Glutamatergic neuron (in vitro differentiated cells): ENCODE data around the gene SYT1. TPM values are rescaled to one million over a fixed set of nuclear protein-coding genes. Genes with fewer than 3 reads are reported as not detected.
A peak's percentile ranks its signal among the peaks of the same experiment; 100 is the strongest.

ENCODE experiments used
- DNase-seq: peaks from one replicate; pipeline ENCODE4 v3.0.0; 2022
- H3K27ac Mint-ChIP-seq: one replicate; pipeline ENCODE4 v1.8.0; 2020; ENCODE audit warnings: mild to moderate bottlenecking, mixed read lengths, inconsistent platforms; ENCODE audit not compliant: unreplicated experiment
- H3K27me3 Mint-ChIP-seq: one replicate; pipeline ENCODE4 v1.8.0; 2020; ENCODE audit warnings: mild to moderate bottlenecking, moderate library complexity, mixed read lengths, inconsistent platforms; ENCODE audit not compliant: unreplicated experiment
- H3K36me3 Mint-ChIP-seq: one replicate; pipeline ENCODE4 v1.8.0; 2020; ENCODE audit warnings: mild to moderate bottlenecking, mixed read lengths, inconsistent platforms; ENCODE audit not compliant: unreplicated experiment
- H3K4me1 Mint-ChIP-seq: one replicate; pipeline ENCODE4 v1.8.0; 2020; ENCODE audit warnings: mild to moderate bottlenecking, low read depth, mixed read lengths, inconsistent platforms; ENCODE audit not compliant: unreplicated experiment
- H3K4me3 Mint-ChIP-seq: one replicate; pipeline ENCODE4 v1.8.0; 2020; ENCODE audit warnings: mild to moderate bottlenecking, mixed read lengths, inconsistent platforms; ENCODE audit not compliant: unreplicated experiment
- H3K9me3 Mint-ChIP-seq: one replicate; pipeline ENCODE4 v1.8.0; 2020; ENCODE audit warnings: mild to moderate bottlenecking, moderate library complexity, mixed read lengths, inconsistent platforms; ENCODE audit not compliant: unreplicated experiment
- CTCF ChIP-seq: fragments of 200-600 bp; sonication (generic); IDR thresholded peaks from one replicate; pipeline ENCODE4 v1.5.0; 2021; ENCODE audit not compliant: partially characterized antibody, unreplicated experiment
- total RNA-seq: library from RNA; stranded (reverse); fragmentation: NEBNext Ultra II Directional; extraction: Animal tissue kit (Norgen Biotek cat#: 25700); gene quantifications from one replicate; pipeline ENCODE4 v1.2.1, GENCODE V29; 2021; ENCODE audit not compliant: unreplicated experiment

Gene SYT1
- total RNA-seq, 1 donor from 2014 or later = 155 TPM

DNA sequence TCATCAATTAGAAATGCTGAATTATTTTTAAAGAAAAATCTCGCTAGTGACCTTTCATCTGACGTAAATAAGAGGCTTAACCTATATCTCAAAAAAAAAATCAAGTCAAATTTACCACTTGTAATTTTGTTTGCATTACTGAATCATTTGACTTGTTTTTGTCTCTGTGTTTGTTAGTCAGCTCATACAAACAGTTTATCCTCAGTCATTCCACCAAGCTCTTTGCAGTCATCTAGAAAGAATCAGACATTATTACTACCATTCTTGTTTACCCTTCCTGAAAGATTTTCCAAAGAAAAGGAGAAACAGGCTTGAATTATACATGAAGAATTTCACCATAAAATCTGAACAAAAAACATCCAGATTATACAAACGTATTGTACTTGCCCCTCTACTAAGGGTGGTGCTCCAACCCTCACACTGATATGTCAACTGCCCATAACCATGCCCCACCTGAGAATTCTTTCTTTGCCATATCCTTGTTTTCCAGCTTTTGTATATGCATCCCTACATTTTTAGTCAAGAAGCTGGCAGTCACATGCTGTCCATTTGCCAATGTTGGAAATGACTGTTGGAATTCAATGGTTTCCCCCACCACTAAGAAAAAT, 569.0 kb downstream of the SYT1 start:
- no peak overlapping the region for H3K4me3 Mint-ChIP-seq

DNA sequence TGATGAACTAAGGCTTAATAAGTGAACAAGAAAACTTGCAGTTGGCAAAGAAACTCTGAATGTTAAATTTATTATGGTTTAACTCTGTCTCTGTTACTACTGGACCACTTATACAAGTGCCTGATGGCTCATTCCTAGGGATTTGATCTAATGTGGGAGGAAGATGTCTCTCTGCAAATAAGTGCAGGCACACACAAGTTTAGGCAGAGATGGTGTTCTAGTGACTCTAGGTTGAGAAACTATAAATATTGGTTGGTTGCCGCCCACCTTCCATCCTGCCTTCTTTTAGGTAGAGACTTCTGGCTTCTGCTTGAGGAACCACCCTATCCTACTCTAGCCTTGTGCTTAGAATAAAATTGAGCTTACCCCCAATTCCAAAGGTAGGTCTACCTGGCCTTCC, 570.0 kb downstream of the SYT1 start:
- H3K27ac Mint-ChIP-seq = no peak overlapping the region
- TF ChIP-seq CTCF = no peak
- peaks cover 4% of the 10 kb centered on the region for H3K27me3 Mint-ChIP-seq
- H3K36me3 Mint-ChIP-seq = no peaks in the 10 kb centered on the region
- peaks cover 6% of the 10 kb centered on the region for H3K9me3 Mint-ChIP-seq
- no peak for DNase-seq
- H3K4me3 Mint-ChIP-seq = no peak overlapping the region
- no peaks in the 10 kb centered on the region for H3K4me1 Mint-ChIP-seq

More for the DNA sequence above, 569.0 kb downstream of the SYT1 start:
- DNase-seq = no peak
- peaks cover 4% of the 10 kb centered on the region for H3K27me3 Mint-ChIP-seq
- no peaks in the 10 kb centered on the region for H3K4me1 Mint-ChIP-seq
- no peaks in the 10 kb centered on the region for H3K36me3 Mint-ChIP-seq
- peaks cover 6% of the 10 kb centered on the region for H3K9me3 Mint-ChIP-seq
- no peak for TF ChIP-seq CTCF
- no peak overlapping the region for H3K27ac Mint-ChIP-seq

GRCh38 chr12:79435742-79436141, 571.2 kb downstream of the SYT1 start:
- H3K4me1 Mint-ChIP-seq = no peaks in the 10 kb centered on the region
- no peak for DNase-seq
- TF ChIP-seq CTCF = no peak
- peak overlapping the region; percentile 12 for H3K27ac Mint-ChIP-seq
- no peaks in the 10 kb centered on the region for H3K36me3 Mint-ChIP-seq
- peaks cover 4% of the 10 kb centered on the region for H3K27me3 Mint-ChIP-seq
- H3K9me3 Mint-ChIP-seq = peaks cover 6% of the 10 kb centered on the region
- no peak overlapping the region for H3K4me3 Mint-ChIP-seq

- H3K36me3 Mint-ChIP-seq = no peaks in the 10 kb centered on the region
- H3K27me3 Mint-ChIP-seq = peaks cover 4% of the 10 kb centered on the region
- no peak overlapping the region for H3K27ac Mint-ChIP-seq
- H3K4me3 Mint-ChIP-seq = no peak overlapping the region
- DNase-seq = no peak
- H3K4me1 Mint-ChIP-seq = peaks cover 4% of the 10 kb centered on the region
- H3K9me3 Mint-ChIP-seq = peaks cover 6% of the 10 kb centered on the region
- TF ChIP-seq CTCF = no peak
Measured at GRCh38 chr12:79438480-79439174, 574.1 kb downstream of the SYT1 start.

GRCh38 chr12:79439175-79439825, 574.7 kb downstream of the SYT1 start:
- H3K4me1 Mint-ChIP-seq = peaks cover 4% of the 10 kb centered on the region
- H3K4me3 Mint-ChIP-seq = no peak overlapping the region
- peaks cover 4% of the 10 kb centered on the region for H3K27me3 Mint-ChIP-seq

More at GRCh38 chr12:79439175-79439825, 574.7 kb downstream of the SYT1 start:
- DNase-seq = no peak
- TF ChIP-seq CTCF = no peak
- Mint-ChIP-seq H3K9me3 (peaks cover 6% of the 10 kb centered on the region), H3K36me3 (no peaks in the 10 kb centered on the region), H3K27ac (no peak overlapping the region)
